HG03066 (cell line): ENCODE results near the gene PLPPR4.
A peak's percentile ranks its signal among the peaks of the same experiment; 100 is the strongest.
"Not testable (repeated sequence)": the region's sequence is repeated elsewhere in the genome, so short reads cannot be mapped to it uniquely, and the experiment has no call there.

Source experiments
- ATAC-seq: cut with Tn5 transposase; IDR thresholded peaks from one replicate; pipeline ENCODE4 v1.9.1; 2021; ENCODE audit warnings: low read depth; ENCODE audit not compliant: unreplicated experiment

Gene PLPPR4, protein sequence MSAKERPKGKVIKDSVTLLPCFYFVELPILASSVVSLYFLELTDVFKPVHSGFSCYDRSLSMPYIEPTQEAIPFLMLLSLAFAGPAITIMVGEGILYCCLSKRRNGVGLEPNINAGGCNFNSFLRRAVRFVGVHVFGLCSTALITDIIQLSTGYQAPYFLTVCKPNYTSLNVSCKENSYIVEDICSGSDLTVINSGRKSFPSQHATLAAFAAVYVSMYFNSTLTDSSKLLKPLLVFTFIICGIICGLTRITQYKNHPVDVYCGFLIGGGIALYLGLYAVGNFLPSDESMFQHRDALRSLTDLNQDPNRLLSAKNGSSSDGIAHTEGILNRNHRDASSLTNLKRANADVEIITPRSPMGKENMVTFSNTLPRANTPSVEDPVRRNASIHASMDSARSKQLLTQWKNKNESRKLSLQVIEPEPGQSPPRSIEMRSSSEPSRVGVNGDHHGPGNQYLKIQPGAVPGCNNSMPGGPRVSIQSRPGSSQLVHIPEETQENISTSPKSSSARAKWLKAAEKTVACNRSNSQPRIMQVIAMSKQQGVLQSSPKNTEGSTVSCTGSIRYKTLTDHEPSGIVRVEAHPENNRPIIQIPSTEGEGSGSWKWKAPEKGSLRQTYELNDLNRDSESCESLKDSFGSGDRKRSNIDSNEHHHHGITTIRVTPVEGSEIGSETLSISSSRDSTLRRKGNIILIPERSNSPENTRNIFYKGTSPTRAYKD

DNA sequence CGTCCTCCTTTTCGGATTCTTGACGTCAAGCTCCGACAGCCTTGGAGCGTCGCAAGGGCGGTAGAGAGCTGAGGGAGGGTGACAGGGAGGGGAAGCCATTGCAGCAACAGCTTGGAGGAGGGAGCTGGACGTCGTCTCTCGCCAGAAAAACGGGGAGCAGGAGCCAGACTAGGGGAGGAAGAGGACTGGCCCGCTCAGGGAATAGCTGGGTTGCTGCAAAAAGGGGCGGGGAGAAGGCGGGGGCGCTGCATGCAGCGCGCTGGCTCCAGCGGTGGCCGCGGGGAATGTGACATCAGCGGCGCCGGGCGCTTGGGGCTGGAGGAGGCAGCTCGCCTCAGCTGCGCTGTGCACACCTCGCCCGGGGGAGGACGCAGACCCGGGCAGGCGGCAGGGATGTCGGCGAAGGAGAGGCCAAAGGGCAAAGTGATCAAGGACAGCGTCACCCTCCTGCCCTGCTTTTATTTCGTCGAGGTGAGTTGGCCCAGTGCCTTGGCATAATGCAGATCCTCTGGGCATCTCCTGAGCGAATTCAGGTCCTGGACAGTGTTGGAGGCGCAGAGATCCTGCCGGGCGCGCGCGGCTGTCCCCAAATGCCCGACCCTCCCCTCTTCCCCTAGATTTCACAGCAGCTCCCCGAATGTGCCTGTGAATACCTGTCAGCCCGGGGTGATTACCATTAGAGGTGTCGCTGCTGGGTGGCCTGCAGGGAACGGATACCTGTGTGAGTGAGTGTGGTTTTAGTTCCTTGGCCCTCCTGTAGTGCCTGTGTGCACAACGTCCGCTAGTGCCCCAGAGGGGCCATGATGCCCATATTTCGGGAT, at the start of gene PLPPR4:
TSS of gene PLPPR4 (plus strand) at position 292 of the 821 bp plus-strand sequence. CDS start at position 394, 102 bp downstream.
- no peak for ATAC-seq

DNA sequence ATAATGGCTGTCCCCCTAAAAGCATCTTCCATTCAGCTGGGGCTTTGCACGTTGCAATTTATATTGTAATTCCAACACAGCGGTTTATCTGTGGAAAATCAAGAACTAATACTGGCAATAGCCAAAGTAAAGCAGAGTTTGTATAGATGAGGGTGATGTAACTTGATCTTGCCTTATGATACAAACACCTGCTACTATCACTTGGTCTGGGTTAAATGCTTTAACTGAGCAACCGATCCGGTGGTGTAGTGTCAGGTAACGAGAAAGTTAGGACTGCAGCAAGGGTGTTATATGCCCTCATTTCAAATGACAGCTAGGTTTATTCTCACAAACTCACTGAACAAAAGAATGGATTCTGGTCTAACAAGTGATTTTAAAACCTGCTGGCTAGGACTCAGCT, 47.3 kb upstream of the PLPPR4 start:
- no peak for ATAC-seq

DNA sequence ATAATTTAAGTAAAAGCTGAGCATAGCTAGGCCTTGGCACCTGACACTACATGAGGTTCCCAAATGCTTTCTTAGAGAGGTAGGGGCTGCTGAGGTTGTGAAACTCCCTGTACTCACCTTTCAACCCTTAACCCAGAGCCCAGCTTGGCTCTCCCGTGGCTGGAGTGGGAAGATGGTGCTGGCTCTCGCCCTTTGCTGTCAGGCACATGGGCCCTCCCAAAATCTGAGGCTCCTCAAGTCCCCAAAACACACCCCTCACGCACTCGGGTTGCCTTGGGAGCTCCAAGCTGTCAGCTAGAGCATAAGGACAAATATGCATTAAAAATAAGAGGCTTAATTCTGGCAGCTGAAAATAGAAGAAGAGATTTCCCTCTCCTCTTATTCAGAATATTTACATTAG, 46.7 kb upstream of the PLPPR4 start:
- ATAC-seq, result no peak

DNA sequence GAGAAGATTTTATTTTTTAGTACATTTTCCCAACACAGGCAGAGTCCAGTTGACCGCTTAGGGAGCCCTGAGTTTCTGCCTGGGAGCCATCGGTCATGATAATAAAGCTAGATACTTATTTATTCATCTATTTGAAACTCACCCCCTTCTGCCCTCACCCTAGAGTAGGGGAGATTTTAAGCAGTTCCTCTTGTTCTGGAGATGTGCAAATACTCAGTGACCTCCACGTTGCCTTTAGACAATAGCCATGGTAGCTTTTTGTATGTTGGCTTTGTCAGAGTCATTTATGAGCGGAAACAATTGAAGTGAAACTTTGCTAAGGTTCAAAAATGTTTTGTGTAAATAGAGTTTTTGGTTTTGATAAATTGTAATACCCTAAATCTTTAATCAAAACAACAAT, 45.7 kb upstream of the PLPPR4 start:
- ATAC-seq, result no peak

DNA sequence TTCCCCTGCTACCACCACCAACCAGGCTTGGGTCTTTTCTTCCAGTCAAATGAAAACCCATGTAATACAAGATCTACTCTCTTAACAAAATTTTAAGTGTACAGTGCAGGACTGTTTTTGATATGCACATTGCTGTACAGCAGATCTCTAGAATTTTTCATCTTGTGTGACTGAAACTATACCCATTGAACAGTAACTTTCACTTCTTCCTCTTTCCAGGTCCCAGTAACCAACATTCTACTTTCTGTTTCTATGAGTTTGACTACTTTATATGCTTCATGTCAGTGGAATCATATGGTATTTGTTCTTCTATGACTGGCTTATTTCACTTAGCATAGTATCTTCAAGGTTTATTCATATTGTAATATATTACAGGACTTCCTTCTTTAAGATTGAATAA, 45.3 kb upstream of the PLPPR4 start:
- ATAC-seq, result peak; percentile 87

DNA sequence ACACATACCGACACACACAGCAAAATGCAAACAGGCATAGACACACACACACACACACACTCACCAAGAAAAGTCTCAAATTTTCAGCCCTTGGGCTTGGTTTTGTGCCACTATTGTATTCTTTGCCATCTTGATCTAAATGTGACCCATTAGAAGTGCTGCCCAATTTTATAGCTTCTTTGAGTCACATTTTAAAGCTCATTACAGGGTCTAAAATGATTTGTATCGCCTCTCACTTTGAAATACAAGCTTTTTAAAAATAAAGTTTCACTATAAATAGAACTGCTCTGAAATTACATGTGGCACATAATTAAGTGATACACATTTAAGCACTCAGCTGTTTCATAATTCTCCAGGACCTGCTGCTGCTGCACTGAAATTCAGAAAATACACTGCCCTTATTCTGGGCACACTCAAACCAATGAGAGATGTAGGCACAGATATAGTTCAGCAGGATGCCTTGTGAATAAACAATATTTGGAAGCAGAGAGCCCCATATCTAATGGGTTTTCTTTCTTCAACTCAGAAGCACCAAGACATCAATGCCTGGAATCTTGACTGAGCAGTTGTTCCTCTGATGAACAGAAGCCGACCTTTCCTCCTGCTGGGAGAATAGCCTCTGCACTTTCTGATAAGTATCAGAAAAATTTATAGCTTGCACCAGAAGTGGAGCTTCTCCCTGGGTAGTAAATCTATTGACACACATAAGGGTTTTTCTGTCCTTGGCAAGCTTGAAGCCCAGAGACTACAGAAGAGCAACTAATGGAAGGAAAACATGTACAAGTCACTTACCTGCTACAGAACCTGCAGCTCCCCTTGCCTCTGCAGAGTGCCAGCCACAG, 37.0 kb upstream of the PLPPR4 start:
- ATAC-seq, result no peak

DNA sequence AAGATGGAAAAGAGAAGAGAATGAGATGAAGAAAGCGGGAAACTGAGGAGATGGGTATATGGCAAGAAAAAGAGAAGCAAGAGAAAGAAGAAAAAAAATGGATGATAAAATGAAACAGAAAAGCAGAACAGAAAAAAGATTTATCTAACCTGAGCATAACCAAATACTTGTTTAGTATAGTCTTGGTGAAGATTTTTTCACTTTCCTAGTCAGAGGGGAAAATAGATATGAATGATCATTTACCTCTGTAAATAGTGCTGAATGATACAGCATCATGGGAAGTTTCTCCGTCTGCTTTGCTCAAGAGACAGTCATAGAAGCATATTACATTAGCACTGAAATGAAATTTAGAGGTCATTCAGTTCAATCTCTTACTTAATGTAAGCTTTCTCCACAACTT, 36.1 kb upstream of the PLPPR4 start:
- ATAC-seq, result no peak

DNA sequence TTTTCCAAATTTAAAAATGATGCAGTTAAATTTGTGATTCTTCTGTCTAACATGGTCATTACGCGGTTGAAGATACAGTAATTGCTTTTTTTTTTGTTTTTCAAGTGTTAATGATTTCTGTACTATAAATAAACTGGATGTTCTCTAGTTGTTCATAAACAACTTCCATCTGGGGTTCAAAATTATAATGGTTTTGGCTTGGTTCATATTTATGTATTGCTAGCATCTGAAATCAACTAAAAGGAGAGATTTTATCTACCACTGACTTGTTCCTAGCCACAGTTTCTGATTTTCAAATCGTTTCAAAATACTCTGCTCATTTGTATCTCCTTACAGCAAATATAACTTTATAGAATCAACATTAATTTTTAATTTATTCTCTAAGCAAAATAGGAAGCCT, 35.2 kb upstream of the PLPPR4 start:
- ATAC-seq, result no peak

DNA sequence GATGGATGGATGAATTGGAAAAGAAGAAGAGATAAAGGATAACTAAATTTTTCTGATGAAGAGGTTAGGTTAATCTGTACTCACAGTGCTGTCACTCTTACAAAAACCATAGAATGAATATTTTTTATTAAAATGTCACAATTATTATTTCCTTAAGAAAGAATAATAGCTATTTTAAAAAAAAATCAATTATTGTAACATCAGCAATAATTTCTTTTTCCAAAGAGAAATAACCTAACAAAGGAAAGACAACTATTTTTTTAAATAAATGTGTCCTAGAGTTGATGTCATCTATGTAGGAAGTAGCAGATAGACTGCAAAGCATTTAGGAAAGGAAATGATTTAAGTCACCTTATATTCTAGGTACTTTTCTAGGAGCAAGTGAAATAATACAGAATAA, 33.6 kb upstream of the PLPPR4 start:
- no peak for ATAC-seq

DNA sequence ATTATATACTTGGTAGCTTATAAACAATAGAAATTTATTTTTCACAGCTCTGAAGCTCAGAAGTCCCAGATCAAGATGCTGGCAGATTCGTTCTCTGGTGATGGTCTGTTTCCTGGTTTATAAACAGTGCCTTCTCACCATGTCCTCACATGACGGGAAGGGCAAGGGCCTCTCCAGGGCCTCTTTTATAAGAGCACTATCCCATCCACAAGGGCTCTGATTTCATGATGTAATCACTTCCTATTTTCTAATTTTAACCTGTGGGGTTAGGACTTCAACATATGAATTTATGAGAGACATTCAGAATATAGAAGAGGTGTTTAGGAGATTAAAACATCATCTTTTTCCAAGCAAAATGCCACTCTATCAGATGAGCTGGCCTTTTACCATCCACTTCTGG, 32.1 kb upstream of the PLPPR4 start:
- no peak for ATAC-seq

DNA sequence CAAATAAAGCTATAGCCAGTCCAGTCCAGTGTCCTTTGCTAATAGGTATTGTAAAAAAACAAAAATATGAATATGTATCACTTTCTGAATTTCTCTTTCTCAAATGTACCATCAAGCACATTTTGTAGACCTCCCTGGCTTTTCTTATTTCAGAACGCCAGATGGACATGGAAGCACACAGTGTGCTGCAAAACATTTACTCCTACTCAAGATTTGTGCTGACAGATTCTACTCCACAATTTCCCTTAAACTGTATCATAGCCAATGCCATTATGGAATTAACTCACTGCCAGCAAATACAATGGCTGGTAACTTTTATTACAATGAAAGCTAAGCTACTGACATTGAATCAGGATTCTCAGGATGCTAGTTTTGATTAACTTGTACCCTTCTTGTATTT, 30.8 kb upstream of the PLPPR4 start:
- ATAC-seq, result no peak

DNA sequence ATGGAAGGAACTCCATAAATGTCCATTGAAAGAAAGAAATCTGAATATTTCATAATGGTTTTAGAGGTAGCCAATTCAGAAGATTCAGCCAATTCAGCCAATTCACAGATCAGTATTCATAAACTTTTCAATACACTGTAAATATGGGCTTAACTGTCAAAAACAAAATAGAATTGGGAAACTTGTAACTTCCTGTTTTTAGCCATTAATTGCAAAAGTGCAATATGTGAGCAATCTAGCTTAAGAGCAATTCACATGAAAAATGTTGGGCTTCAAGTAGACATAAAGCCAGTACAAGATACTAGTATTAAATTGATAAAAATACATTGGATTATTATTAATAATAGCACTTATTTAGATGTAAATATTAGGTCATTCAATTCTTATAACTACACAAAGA, 27.5 kb upstream of the PLPPR4 start:
- no peak for ATAC-seq

DNA sequence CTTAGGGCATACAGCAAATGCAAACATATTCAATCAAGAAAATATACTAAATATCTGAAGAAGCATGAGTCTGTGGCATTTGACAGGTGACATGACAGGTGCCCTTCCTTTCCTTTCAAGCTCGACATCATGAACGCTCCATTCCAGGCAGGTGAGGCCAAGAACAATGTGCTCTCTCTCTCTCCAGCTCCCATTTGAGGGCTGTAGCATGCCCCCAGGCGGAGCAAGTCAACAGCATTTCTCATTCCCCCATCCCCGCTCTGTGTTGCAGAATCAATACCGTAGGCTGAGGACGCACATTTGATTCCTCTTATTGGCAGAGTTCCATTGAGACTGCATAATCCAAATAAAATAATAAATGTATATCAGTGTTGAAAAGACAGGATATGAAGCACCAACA, 24.6 kb upstream of the PLPPR4 start:
- ATAC-seq, result no peak

DNA sequence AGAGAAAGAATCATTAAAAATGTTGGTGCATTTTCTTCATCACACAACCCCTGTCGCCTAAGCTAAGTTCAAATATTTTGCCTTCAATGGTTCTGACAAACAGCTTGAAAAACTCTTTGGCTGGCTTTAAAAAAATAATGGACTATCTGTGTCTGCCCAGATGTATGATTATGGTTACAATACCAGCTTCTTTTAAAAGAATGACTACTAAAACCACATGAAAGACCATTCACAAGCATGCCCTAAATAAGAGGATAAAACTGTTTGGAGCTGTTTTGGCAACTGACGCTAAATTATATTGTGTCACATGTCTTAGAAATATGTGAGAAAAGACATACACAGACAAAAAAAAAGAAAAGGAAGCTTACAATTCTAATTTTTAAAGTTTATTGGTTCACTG, 23.7 kb upstream of the PLPPR4 start:
- ATAC-seq, result no peak

DNA sequence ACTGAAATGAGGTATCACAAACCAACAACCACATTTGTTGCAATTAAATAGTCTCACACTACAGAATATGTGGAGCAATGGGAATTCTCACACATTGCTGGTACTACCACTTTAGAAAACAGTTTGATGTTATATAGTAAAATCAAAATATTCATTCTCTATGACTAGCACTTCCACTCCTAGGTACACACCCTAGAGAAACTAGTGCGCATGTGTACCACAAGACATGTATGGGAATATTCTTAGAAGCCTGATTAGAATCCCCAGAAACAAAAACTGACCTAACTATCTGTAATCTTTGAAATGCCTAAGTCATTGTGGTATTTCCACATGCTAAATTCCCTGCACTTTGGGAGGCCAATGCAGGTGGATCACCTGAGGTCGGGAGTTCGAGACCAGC, 18.1 kb upstream of the PLPPR4 start:
- ATAC-seq, result no peak

DNA sequence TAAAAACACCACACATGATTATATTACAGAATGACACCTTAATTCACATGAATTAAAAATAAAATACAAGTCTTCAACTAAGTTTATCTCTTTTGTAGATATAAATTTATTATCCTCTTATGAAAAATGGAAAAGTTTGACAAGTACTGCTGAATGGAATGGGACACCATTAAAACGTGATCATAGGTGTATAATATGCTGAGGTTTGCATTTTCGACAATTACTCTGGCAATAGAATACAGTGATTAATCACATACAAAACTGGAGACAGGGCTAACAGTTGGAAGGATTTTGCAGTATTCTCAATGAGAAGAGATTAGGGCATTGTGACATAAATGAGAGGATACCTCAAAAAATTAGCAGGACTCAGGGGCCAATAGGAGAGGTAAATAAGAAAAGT, 17.1 kb upstream of the PLPPR4 start:
- ATAC-seq, result no peak

DNA sequence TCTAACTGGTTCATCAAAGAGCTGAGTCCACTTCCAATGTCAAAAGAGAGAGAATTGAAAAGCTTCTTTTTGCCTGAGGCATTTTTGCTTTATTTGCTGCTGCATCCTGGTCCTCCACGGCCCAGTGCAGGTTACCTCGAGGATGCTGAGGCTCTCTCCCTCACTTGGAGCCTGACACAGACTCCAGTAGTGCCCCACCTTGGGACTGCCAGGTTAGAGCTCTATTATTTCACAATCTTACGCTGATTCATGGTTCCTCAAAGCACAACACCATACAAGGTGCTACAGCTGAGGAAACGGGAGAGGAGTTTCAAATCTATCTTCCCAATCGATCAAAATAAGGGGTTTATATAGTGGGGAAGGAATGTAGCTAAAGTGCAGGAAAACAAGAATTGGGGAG, 13.6 kb upstream of the PLPPR4 start:
- ATAC-seq, result no peak

DNA sequence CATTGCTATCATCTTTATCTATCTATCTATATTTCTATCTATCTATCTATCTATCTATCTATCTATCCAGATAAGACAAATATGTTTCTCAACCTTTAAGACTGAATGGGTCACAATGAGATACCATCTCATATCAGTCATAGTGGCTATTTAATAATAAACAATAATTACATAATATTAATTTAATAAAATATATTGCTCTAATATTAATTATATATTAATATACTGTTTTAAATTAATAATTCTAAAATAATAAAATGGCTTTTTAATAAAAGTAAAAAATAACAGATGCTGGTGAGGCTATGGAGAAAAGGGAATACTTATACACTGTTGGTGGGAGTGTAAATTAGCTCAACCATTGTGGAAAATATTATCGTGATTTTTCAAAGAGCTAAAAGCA, 13.0 kb upstream of the PLPPR4 start:
- no peak for ATAC-seq

DNA sequence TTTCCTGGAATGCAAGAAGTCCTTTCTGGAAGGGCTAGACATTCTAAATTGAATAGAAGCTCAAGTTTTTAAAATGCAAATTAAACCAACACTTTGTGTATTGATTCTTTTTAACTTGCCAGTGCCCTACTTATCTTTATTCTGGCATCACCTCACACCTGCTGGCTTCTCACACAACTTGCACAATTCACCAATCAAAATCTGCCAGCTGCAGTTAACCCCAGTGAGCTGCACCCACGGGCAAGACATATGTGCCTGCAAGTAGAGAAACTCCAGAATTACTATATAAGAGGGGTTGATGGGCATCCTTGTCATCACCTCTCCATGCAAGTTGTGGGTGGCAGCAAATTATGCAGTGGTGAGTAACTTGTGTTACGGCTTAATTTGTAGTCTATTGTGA, 11.7 kb upstream of the PLPPR4 start:
- no peak for ATAC-seq

DNA sequence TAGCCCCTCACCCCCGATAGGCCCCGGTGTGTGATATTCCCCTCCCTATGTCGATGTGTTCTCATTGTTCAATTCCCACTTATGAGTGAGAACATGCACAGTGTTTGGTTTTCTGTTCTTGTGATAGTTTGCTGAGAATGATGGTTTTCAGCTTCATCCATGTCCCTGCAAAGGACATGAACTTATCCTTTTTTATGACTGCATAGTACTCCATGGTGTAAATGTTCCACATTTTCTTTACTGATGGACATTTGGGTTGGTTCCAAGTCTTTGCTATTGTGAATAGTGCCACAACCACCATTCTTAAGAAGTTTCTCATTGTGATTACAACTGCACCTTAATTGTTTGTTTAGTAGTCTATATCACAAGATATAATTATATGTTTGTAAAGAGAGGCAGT, 3.9 kb upstream of the PLPPR4 start:
- ATAC-seq, result not testable (repeated sequence)
